ENCODE measurements around the gene GPSM3.

The GPSM3 gene

DNA sequence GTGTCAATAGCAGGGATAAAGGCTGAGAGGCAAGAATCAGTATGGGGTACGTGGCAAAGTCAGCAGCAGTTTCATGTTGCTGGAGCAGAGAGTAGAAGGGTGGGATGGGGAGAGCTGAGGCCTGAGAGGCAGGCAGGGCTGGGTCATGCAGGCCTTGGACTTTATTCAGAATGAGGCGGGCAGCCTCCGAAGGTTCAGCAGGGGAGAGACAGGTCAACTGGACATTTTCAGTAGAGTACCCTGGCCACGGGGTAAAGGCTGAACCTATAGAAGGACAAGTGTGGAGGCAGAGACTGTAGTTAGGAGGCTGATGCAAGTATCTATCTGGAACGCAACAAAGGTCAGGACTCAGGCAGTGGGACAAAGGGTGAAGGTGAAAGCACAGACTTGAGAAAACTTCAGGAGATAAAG, 17.8 kb upstream of the GPSM3 start:
- H3K4me1 ChIP-seq (ENCODE audit: control insufficient read depth, insufficient read depth, low read length) = no peaks in the 10 kb centered on the region
- TF ChIP-seq ZFP37 (tag by site-specific recombination; IDR thresholded peaks at IDR 0.05) (no peak), ZNF157 (tag by site-specific recombination; IDR thresholded peaks at IDR 0.05) (no peak), ZFP69B (tag by site-specific recombination; IDR thresholded peaks at IDR 0.05) (no peak), ZNF311 (tag by site-specific recombination; IDR thresholded peaks at IDR 0.05; ENCODE audit: borderline replicate concordance) (no peak), ZNF202 (tag by site-specific recombination; IDR thresholded peaks at IDR 0.05; ENCODE audit: borderline replicate concordance) (no peak), ZNF514 (tag by site-specific recombination; IDR thresholded peaks at IDR 0.05) (no peak), ZNF830 (tag by site-specific recombination; IDR thresholded peaks at IDR 0.05; ENCODE audit: low read depth) (no peak), ZNF555 (tag by site-specific recombination; conservative IDR thresholded peaks at IDR 0.05) (no peak), ZNF768 (tag by site-specific recombination; IDR thresholded peaks at IDR 0.05) (no peak), ZNF155 (tag by site-specific recombination; IDR thresholded peaks at IDR 0.05) (no peak), ZNF660 (tag by site-specific recombination; IDR thresholded peaks at IDR 0.05) (no peak), MYNN (tag by site-specific recombination; IDR thresholded peaks at IDR 0.05; ENCODE audit: borderline replicate concordance) (no peak), GLI4 (tag by site-specific recombination; IDR thresholded peaks at IDR 0.05) (no peak), ZNF391 (tag by site-specific recombination; IDR thresholded peaks at IDR 0.05; ENCODE audit: borderline replicate concordance, low read depth) (no peak), ZNF843 (tag by site-specific recombination; IDR thresholded peaks at IDR 0.05) (no peak), GLI2 (tag by site-specific recombination; IDR thresholded peaks at IDR 0.05; ENCODE audit: borderline replicate concordance, low read depth) (no peak), ZNF560 (tag by site-specific recombination; IDR thresholded peaks at IDR 0.05; ENCODE audit: borderline replicate concordance) (no peak)
- TF ChIP-seq, protein P1, sequence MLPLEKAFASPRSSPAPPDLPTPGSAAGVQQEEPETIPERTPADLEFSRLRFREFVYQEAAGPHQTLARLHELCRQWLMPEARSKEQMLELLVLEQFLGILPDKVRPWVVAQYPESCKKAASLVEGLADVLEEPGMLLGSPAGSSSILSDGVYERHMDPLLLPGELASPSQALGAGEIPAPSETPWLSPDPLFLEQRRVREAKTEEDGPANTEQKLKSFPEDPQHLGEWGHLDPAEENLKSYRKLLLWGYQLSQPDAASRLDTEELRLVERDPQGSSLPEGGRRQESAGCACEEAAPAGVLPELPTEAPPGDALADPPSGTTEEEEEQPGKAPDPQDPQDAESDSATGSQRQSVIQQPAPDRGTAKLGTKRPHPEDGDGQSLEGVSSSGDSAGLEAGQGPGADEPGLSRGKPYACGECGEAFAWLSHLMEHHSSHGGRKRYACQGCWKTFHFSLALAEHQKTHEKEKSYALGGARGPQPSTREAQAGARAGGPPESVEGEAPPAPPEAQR (tag by site-specific recombination; IDR thresholded peaks at IDR 0.05) = no peak
- TF ChIP-seq, protein P2, sequence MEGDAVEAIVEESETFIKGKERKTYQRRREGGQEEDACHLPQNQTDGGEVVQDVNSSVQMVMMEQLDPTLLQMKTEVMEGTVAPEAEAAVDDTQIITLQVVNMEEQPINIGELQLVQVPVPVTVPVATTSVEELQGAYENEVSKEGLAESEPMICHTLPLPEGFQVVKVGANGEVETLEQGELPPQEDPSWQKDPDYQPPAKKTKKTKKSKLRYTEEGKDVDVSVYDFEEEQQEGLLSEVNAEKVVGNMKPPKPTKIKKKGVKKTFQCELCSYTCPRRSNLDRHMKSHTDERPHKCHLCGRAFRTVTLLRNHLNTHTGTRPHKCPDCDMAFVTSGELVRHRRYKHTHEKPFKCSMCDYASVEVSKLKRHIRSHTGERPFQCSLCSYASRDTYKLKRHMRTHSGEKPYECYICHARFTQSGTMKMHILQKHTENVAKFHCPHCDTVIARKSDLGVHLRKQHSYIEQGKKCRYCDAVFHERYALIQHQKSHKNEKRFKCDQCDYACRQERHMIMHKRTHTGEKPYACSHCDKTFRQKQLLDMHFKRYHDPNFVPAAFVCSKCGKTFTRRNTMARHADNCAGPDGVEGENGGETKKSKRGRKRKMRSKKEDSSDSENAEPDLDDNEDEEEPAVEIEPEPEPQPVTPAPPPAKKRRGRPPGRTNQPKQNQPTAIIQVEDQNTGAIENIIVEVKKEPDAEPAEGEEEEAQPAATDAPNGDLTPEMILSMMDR (tag by site-specific recombination; IDR thresholded peaks at IDR 0.05) = no peak
- H3K27ac ChIP-seq (ENCODE audit: extremely low read depth, low read depth, low read length) = no peak overlapping the region
- H3K36me3 ChIP-seq (ENCODE audit: control insufficient read depth in 2 of 2, insufficient read depth in 1 of 2, low read length in 2 of 2) = no peaks in the 10 kb centered on the region
- H3K4me3 ChIP-seq (ENCODE audit: low read depth, low read length) = no peak overlapping the region
- no peaks in the 10 kb centered on the region for H3K9me3 ChIP-seq (ENCODE audit: control insufficient read depth, insufficient read depth, low read depth, low read length)
- CTCF ChIA-PET = no interaction called here
- POLR2A ChIA-PET = no interaction called here

DNA sequence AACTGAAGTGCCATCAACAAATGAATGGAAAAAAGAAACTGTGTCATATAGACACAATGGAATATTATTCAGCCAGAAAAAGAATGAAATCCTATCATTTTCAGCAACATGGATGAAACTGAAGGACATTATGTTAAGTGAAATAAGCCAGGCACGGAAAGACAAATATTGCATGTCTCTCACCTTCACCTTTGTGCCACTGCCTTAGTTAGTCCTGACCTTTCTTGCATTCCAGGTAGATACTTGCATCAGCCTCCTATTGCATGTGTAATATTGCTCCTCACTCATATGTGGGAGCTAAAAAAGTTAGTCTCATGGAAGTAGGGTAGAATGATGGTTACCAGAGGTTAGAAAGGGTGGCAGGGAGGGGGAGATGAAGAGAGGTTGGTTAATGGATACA, 16.6 kb upstream of the GPSM3 start:
- H3K36me3 ChIP-seq (ENCODE audit: control insufficient read depth in 2 of 2, insufficient read depth in 1 of 2, low read length in 2 of 2) = no peaks in the 10 kb centered on the region
- no peaks in the 10 kb centered on the region for H3K4me1 ChIP-seq (ENCODE audit: control insufficient read depth, insufficient read depth, low read length)
- POLR2A ChIA-PET = no interaction called here
- TF ChIP-seq ZIC2 (tag by site-specific recombination; IDR thresholded peaks at IDR 0.05) (no peak), ZNF146 (tag by site-specific recombination; IDR thresholded peaks at IDR 0.05) (0 out of 2 replicates have a peak, but pooled peaks have one; percentile 21)
- H3K27ac ChIP-seq (ENCODE audit: extremely low read depth, low read depth, low read length) = no peak overlapping the region
- H3K9me3 ChIP-seq (ENCODE audit: control insufficient read depth, insufficient read depth, low read depth, low read length) = no peaks in the 10 kb centered on the region
- CTCF ChIA-PET = no interaction called here
- H3K4me3 ChIP-seq (ENCODE audit: low read depth, low read length) = no peak overlapping the region

DNA sequence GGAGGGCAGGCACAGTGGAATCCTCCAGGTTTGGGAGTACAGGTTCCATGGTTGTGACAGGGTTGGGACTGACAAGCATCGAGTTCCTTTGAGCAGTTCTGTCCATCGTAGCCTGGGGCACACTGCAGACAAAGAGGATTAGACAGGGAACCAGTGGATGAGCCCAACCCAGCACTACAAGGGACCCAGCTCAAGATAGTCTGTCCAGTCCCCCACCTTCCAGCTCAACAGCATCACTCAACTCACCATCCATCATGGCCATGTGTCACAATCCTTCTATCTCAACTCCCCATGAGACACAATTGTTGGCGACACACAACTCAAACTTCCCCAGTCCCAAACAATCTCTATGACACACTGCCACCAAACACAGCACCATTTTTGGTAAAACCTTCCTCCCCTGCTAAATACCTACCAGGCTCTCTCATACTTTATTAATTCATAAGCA, 11.8 kb upstream of the GPSM3 start:
- CTCF ChIA-PET = interaction anchor here (0.6 to 1.9 kb wide), 5 partner anchors 9 to 605 kb away, joined by 3 to 9 read pairs (median 3); no protein-coding TSS in a partner anchor
- H3K4me1 ChIP-seq (ENCODE audit: control insufficient read depth, insufficient read depth, low read length) = peaks cover 6% of the 10 kb centered on the region; the same call in 1 of the 2 replicates
- TF ChIP-seq, protein P3, sequence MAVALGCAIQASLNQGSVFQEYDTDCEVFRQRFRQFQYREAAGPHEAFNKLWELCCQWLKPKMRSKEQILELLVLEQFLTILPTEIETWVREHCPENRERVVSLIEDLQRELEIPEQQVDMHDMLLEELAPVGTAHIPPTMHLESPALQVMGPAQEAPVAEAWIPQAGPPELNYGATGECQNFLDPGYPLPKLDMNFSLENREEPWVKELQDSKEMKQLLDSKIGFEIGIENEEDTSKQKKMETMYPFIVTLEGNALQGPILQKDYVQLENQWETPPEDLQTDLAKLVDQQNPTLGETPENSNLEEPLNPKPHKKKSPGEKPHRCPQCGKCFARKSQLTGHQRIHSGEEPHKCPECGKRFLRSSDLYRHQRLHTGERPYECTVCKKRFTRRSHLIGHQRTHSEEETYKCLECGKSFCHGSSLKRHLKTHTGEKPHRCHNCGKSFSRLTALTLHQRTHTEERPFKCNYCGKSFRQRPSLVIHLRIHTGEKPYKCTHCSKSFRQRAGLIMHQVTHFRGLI (tag by site-specific recombination; IDR thresholded peaks at IDR 0.05) = 0 out of 2 replicates have a peak, but pooled peaks have one; percentile 30
- TF ChIP-seq, protein P4, sequence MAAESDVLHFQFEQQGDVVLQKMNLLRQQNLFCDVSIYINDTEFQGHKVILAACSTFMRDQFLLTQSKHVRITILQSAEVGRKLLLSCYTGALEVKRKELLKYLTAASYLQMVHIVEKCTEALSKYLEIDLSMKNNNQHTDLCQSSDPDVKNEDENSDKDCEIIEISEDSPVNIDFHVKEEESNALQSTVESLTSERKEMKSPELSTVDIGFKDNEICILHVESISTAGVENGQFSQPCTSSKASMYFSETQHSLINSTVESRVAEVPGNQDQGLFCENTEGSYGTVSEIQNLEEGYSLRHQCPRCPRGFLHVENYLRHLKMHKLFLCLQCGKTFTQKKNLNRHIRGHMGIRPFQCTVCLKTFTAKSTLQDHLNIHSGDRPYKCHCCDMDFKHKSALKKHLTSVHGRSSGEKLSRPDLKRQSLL (tag by site-specific recombination; IDR thresholded peaks at IDR 0.05) = no peak
- no peaks in the 10 kb centered on the region for H3K36me3 ChIP-seq (ENCODE audit: control insufficient read depth in 2 of 2, insufficient read depth in 1 of 2, low read length in 2 of 2)
- POLR2A ChIA-PET = interaction anchor here (2.4 kb wide), 1 partner anchor 9 kb away, joined by 11 read pairs; no protein-coding TSS in a partner anchor
- H3K4me3 ChIP-seq (ENCODE audit: low read depth, low read length) = no peak overlapping the region
- no peaks in the 10 kb centered on the region for H3K9me3 ChIP-seq (ENCODE audit: control insufficient read depth, insufficient read depth, low read depth, low read length)
- H3K27ac ChIP-seq (ENCODE audit: extremely low read depth, low read depth, low read length) = no peak overlapping the region
